Glomerular visceral epithelial cell (primary cell): ENCODE data around the gene LRRC25.
"Not testable (repeated sequence)": the region's sequence is repeated elsewhere in the genome, so short reads cannot be mapped to it uniquely, and the experiment has no call there.

Source experiments
- DNase-seq: peaks from one replicate; pipeline ENCODE4 v3.0.0-alpha.2; 2016; ENCODE audit errors: extremely low spot score

LRRC25 gene

DNA sequence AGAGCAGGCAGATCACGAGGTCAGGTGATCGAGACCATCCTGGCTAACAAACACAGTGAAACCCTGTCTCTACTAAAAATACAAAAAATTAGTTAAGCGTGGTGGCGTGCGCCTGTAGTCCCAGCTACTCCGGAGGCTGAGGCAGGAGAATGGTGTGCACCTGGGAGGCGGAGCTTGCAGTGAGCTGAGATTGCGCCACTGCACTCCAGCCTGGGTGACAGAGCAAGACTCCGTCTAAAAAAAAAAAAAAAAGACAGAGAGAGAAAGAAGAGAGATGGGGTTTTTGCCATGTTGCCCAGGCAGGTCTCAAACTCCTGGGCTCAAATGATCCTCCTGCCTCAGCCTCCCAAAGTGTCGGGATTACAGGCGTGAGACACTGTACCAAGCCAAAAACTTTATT, 8.3 kb upstream of the LRRC25 start:
- DNase-seq: not testable (repeated sequence)

DNA sequence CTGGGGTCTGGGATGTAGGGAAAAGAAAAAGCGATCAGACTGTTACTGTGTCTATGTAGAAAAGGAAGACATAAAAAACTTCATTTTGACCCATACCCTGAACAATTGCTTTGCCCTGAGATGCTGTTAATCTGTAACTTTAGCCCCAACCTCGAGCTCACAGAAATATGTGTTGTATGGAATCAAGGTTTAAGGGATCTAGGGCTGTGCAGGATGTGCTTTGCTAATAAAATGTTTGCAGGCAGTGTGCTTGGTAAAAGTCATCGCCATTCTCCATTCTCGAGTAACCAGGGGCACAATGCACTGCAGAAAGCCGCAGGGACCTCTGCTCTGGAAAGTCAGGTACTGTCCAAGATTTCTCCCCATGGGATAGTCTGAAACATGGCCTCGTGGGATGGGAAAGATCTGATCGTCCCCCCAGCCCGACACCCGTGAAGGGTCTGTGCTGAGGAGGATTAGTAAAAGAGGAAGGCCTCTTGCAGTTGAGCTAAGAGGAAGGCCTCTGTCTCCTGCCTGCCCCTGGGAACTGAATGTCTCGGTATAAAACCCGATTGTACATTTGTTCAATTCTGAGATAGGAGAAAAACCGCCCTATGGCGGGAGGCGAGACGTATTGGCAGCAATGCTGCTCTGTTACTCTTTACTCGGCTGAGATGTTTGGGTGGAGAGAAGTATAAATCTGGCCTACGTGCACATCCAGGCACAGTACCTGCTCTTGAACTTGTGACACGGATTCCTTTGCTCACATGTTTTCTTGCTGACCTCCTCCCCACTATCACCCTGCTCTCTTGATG, 5.2 kb upstream of the LRRC25 start:
- not testable (repeated sequence) for DNase-seq

DNA sequence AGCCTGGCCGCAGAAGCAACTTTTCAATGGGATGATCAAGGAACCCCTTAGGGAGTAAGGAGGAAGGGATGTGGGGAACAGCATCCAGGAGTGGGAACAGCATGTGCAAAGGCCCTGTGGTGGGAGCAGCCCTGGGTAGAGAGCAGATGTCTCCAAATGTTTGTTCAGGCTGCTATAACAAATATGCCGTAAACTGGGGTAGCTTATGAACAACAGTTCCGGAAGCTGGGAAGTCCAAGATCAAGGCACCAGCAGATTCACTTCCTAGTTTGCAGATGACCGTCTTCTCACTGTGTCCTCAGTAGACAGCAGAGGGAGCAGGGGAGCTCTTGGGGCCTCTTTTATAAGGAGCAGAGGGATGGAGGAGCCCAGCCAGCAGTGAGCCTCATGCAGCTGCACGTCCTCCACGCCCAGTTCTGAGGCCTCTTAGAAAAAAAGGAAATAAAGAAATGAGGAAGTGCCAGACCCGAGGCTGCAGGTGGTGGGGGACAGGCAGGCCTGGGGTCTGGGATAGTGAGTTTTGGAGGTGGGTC, 4.2 kb upstream of the LRRC25 start:
- DNase-seq: peak; percentile 90

DNA sequence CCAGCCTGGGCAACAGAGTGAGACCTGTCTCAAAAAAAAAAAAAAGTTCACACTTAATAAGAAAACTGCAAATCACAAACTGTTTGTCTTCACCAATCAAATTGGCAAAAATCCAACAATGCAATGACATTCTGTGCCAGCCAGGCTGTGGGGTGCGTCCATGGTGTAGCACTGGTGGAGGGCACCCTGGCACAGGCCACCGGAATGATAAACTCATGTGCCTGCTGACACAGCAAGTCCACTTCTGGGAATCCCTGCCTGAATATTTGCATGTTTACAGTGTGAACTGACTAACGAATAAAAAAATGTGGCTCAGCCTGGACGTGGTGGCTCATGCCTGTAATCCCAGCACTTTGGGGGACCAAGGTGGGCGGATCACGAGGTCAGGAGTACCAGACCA, 1.6 kb upstream of the LRRC25 start:
- DNase-seq: peak; percentile 63

DNA sequence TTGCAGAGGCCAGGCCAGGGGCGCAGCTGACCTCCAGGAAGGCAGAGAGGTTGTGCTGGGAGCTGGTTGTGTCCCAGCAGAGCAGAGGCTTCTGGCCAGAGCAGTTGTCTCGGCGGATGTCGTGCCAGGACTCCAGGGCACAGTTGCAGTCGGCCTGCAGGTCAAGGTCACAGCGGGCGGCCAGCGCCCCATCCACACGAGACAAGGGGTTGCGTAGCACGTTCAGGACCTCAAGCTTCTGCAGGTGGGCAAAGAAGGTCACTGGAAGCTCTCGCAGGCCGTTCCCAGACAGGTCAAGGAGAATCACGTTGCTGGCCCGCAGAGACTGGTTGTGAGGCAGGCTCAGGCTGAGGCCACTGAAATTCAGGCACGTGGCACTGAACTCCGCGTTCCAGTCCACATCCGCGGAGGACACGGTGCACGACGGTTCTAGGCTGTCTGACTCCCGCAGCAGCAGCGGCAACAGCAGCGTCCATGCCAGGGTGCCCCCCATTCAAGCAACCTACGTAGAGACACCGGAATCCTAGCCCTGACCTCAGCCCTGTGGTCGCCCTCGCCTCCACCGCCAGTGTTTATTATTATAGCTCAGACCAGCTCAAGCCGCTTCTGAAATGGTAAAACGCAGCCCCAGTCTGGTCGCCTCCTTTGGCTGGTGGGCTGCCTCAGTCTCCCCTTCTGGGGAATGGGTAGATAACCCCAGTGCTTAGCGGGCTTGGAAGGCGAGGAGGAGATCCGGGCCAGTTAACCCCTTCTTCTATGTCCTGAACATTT, 766 bp downstream of the LRRC25 start:
- no peak for DNase-seq

DNA sequence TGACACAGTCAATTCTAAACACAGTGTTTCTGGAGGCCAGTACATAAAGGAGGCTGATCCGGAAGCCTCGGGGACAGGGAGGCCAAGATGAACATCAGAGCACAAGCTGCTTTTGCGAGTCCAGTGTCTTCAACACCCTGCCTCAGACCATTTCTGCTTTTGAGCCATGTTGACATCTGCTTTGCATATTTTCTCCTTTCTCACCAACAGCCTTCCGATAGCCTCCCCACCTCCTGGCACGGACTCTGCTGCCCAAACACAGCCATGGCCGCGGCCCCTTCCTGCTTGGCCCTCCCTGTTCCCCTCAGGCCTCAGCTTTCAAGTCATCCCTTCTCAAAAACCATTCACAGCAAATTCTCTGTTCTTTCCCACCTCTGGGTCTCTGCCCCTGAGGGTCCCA, 3.6 kb downstream of the LRRC25 start:
- no peak for DNase-seq

DNA sequence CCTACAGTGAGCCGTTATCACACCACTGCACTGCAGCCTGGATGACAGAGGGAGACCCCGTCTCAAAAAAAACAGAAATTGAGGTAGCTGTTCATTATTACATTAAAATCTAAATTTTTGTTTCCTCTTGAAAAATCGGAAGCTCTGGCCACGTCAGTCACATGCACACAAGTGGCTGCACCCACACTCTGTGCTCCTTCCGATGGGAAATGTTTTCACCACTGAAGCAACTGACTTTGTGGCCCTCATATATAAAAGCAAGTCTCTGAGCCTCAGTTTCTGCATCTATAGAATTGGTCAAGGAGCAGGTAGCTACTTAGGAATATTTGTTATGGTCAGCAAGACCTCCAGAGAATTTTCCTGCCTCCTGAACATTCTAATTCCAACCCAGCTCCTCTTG, 4.5 kb downstream of the LRRC25 start:
- DNase-seq: no peak

DNA sequence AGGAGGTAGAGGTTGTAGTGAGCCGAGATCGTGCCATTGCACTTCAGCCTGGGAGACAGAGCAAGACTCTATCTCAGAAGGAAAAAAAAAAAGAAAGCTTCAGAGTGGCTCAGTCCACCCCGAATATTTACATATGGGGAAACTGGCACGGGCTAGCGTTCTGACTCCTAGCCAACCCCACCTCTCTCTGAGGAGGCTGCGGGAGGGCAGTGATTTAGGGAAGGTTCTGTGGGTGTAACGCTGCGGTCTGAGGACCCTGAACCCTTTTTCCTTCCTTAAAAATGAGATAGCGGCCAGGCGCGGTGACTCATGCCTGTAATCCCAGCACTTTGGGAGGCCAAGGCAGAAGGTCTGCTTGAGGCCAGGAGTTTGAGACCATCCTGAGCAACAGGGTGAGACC, 5.0 kb downstream of the LRRC25 start:
- no peak for DNase-seq

DNA sequence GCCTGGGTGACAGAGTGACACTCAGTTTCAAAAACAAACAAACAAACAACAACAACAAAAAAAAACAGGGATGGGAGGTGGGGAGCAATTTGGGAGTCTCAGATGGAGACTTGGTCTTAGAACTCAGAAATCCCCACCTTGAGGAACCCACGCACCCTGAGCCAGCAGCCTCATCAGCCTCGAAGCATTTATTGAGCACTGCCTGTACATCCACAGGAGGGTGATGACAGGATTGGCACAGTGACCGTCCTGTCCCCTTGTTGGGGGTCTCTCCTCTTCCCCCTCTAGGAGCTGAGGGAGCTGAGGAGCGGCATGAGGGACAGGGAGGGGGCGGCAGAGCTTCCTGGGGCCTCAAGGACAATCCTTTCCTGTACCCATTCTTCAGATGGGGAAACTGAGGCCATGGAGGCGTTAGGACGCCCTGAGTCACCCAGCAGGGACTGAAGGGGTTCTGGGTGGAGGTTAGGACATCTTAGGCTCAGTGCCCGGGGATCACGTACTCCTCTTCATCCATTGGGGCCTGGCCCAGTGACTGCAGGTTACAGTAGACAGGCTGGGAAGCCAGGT, 5.8 kb downstream of the LRRC25 start:
- DNase-seq: no peak

DNA sequence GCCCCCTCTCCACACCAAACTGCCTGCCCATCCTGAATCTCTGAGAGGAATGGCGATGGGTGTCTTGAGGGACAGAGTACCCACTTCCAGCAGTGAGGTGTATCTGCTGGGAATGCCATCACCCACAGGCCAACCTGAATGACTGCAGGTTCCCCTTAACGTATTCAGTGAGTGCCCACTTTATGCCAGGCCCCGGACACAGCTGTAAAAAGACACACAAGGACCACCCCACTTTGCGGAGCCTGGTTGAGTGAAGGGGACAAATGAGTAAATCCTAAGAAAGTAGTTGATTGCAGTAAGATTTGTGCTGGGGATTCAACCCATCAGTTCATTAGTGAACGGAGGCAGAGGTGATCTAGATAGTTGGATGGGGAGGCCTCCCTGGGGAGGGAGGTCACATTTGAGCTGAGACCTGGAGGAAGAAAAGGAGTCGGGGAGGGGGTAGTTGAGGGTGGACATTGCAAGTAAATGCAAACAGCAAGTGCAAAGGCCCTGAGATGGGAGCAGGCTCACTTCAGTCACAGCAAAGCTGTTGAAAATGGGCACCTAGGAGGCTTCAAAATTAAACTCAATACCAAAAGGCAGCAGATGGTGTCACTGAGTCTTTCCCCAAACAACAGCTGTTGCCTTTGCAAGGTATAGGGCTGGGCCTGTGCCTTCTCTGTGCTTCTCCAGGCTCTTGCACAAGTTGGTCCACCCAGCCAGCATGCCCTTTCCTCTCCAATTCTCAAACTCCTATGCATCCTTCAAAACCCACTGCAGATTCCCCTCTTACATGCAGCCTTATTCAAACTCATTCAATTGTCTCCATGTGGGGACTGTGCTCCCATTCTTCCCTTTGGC, 7.1 kb downstream of the LRRC25 start:
- peak; percentile 46 for DNase-seq

DNA sequence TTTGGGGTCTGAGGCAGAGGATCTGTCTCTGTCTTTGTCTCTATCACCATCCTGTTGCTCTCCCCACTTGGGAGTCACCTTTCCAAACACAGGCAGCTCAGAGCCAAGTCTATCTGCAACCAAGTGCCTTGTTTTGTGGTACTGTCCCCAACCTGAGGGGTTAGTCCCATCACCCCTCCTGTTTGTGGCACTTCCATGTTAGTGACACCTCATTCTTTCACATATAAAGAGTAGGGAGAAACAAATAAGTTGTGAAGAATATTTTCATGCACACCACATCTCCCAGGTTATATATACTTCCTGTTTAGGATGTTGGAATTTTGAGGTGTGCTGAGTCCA, 7.7 kb downstream of the LRRC25 start:
- no peak for DNase-seq

DNA sequence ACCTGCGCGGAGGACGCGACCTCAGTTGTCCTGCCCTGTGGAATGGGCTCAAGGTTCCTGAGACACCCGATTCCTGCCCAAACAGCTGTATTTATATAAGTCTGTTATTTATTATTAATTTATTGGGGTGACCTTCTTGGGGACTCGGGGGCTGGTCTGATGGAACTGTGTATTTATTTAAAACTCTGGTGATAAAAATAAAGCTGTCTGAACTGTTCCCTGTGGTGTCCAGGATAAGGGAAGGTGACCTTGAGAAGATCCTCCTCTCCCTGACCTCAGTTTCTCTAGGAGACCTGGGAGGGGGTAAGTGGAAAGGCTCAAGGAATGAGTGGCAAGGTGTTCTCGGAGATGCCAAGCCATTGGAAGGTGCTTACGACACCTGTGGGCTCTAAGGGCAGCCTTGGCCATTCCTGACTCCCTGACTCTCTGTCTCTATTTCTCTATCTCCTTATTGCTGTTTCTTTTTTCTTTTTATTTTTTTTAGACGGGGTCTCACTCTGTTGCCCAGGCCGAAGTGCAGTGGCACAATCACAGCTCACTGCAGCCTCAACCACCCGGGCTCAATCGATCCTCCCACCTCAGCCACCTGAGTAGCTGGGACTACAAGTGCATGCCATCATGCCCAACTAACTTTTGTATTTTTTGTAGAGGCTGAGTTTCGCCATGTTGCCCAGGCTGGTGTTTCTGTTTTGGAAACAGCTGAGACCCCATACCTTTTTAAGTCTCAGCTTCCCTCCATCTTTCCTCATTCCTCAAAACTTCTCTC, 8.3 kb downstream of the LRRC25 start:
- DNase-seq: no peak

DNA sequence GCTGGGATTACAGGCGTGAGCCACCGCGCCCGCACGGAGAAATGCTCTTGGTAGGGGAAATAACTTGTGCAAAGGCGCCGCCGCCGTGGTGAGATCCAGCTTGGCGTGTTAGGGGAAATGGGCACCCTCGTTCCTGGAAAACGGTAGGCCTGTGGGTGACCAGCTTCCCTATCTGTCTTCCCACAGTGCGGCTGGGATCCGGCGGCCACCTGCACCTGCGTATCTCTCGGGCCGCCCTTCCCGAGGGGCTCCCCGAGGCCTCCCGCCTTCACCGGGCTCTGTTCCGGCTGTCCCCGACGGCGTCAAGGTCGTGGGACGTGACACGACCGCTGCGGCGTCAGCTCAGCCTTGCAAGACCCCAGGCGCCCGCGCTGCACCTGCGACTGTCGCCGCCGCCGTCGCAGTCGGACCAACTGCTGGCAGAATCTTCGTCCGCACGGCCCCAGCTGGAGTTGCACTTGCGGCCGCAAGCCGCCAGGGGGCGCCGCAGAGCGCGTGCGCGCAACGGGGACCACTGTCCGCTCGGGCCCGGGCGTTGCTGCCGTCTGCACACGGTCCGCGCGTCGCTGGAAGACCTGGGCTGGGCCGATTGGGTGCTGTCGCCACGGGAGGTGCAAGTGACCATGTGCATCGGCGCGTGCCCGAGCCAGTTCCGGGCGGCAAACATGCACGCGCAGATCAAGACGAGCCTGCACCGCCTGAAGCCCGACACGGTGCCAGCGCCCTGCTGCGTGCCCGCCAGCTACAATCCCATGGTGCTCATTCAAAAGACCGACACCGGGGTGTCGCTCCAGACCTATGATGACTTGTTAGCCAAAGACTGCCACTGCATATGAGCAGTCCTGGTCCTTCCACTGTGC, 9.1 kb downstream of the LRRC25 start:
- DNase-seq: peak; percentile 57

DNA sequence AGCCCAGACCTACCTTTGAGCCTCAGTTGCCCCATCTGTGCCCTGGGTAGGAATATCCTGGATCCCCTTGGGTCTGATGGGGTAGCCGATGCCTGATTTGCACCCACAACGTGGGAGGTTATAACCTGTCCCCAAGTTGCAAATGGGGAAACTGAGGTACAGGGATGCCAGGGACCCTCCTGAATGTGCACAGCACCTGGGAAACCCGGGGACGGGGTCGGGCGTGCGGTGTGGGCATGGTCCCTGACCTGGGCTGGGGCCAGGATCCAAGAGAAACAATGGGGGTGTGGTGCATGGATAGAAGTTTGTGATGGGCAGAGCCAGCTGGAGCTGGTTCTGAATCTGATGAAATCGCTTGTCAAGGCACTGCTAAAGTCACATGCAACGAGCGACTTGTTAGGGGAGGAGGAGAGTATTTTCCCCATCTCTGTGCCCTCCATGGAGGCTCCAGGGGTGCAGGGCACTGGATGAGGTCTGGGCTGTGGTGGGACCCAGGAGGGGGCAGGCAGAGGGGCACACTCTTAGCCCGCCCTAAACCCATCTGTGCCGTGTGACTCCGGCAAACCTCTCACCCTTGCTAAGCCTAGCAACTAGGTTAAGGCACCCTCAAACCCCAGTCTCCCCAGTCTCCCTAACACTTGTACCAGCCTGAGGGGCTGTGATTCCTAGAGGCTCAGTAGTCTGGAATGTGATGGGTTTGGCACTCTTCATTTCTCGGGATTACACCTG, 10.7 kb downstream of the LRRC25 start:
- DNase-seq: no peak

DNA sequence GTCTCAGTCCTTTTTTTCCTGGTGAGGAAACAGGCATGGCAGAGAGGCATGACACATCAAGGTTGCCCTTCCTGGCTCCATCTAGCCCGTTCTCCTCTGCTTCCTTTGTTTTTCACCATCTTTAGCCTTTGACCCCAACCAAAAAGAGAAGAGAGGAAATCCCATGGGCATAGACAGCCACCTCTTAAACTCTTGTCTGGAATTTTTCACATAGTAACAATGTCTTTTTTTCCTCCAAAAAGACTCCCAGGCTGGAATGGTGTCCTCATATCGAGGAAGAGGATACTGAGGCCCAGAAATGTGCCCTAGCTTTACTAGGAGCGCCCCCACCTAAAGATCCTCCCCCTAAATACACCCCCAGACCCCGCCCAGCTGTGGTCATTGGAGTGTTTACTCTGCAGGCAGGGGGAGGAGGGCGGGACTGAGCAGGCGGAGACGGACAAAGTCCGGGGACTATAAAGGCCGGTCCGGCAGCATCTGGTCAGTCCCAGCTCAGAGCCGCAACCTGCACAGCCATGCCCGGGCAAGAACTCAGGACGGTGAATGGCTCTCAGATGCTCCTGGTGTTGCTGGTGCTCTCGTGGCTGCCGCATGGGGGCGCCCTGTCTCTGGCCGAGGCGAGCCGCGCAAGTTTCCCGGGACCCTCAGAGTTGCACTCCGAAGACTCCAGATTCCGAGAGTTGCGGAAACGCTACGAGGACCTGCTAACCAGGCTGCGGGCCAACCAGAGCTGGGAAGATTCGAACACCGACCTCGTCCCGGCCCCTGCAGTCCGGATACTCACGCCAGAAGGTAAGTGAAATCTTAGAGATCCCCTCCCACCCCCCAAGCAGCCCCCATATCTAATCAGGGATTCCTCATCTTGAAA, 11.5 kb downstream of the LRRC25 start, which contains the start of gene GDF15:
TSS of gene GDF15 (plus strand) at position 484 of the 868 bp plus-strand sequence. CDS start at position 516, 32 bp downstream.
- peak; percentile 92 for DNase-seq

DNA sequence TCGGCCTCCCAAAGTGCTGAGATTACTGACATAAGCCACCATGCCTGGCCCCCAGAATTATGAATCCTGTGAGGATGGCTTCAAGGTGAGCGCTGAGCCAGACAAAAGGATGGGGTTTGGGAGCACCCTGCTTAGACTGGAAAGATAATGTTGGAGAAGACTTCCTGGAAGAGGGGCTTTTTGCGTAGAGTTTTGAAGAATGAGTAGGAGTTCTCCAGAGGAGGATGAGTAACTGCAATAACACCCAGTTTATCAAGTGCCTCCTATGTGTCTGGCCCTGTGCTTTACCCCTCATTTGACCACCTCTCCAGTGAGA, 12.1 kb downstream of the LRRC25 start:
- DNase-seq: no peak

DNA sequence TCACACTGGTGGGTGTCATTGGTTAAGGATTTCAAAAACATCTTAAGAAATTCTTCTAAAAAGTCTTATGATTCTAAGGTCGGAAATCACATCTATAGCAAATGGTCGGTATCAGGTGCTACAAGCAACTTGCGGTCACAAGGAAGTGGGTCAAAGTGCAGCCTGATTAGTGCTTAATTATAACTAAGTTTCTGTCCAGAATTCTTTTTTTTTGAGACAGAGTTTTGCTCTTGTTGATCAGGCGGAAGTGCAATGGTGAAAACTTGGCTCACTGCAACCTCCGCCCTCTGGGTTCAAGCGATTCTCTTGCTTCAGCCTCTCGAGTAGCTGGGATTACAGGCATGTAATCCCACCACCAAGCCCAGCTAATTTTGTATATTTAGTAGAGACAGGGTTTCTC, 12.6 kb downstream of the LRRC25 start:
- no peak for DNase-seq

DNA sequence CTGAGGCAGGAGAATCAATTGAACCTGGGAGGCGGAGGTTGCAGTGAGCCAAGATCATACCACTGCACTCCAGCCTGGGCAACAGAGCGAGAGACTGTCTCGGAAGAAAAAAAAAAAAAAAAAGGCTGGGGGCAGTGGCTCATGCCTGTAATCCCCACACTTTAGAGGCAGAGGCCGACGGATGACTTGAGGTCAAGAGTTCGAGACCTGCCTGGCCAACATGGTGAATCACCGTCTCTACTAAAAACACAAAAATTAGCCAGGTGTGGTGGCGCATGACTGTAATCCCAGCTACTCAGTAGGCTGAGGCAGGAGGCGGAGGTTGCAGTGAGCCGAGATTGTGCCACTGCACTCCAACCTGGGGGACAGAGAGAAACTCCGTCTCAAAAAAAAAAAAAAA, 13.8 kb downstream of the LRRC25 start:
- peak; percentile 74 for DNase-seq

DNA sequence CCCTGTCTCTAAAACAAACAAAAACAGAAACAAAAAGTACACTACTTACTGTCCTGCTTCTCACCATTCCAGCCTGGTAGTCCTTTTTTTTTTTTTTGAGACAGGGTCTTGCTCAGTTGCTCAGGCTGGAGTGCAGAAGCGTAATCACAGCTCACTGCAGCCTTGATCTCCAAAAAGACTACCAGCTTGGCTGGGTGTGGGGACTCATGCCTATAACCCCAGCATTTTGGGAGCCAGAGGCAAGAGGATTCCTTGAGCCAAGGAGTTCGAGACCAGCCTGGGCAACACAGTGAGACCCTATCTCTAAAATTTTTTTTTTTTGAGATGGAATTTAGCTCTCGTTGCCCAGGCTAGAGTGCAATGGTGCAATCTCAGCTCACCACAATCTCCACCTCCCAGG, 16.6 kb downstream of the LRRC25 start:
- no peak for DNase-seq
